ENCODE data around the gene RSAD2. TPM values are rescaled to one million over a fixed set of nuclear protein-coding genes. Genes with fewer than 3 reads are reported as not detected.

Gene RSAD2
- total and polyA plus RNA-seq, 9 of the 15 experiments (the other 6 are each of a cell fraction or from before 2014, with no cell fraction given), result 0.15 to 1.4 (median 0.28) TPM

DNA sequence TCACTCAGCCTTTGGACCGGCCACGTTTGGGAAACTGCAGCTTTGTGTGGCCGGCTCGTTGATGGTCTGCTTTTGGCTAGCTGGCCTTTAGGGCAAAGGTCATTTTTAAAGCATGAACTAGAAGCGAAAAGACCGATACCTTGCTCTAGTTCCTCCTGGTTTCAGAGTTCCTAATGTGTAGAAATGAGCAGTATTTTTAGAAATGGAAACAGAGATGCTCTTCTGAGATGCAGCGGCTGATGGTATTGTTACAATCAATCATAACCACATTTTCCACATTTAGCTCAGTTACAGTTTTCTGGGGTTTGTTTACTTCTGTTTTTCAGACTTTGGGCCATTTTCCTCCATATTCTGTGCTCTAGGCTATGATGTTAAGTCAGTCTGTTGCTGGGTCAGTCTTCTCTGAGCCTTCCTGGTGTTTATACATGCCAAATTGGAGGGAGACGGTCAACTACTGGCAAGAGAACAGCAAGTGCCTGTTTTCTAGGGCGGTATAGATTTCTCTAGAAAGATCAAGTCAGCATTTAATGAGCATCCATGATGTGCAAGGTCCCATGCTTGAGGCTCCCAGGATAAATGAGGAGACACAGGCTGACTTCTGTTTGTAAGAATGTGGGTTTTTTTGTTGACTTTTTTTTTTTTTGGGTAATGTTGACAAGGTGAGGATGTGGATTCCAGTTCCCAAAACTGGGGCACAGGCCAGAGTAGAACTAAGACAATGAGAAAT is 67.7 kb downstream of the RSAD2 start:
- BruUV-seq (replicated peaks), result no TSS peak
- Histone ChIP-seq H4K20me1 (replicated peaks; ENCODE audit: control insufficient read depth, insufficient read depth, low read length) (no peaks in the 10 kb centered on the region), H3K9me3 (replicated peaks; ENCODE audit: control insufficient read depth, insufficient read depth, low read depth, low read length) (no peaks in the 10 kb centered on the region), H3K4me1 (replicated peaks in 1 of 2; ENCODE audit: control insufficient read depth in 2 of 2, insufficient read depth in 2 of 2, low read length in 2 of 2) (no peaks in the 10 kb centered on the region; a peak in 2 of 5 replicates), H3K27ac (ENCODE audit: extremely low read depth, low read depth, low read length) (no peak overlapping the region), H3K27me3 (ENCODE audit: control insufficient read depth in 2 of 2, insufficient read depth in 2 of 2, low read length in 2 of 2) (no peaks in the 10 kb centered on the region), H2AFZ (ENCODE audit: low read depth, low read length) (no peak overlapping the region), H3K36me3 (ENCODE audit: control insufficient read depth, insufficient read depth, low read length) (no peaks in the 10 kb centered on the region; the same call in 2 of the 3 replicates), H3K9me1 (ENCODE audit: control insufficient read depth, insufficient read depth, low read length) (no peaks in the 10 kb centered on the region), H3K9ac (ENCODE audit: insufficient read depth in 1 of 2, low read depth in 2 of 2, low read length in 2 of 2) (no peak overlapping the region), H3K79me2 (ENCODE audit: control insufficient read depth, insufficient read depth, low read length) (no peaks in the 10 kb centered on the region), H3K4me2 (ENCODE audit: insufficient read depth, low read length) (no peak overlapping the region), H3K4me3 (no peak overlapping the region)
- FAIRE-seq, result no peak
- no peak for DNase-seq (ENCODE audit: extremely low read depth in 1 of 4, low spot score in 3 of 4)
- TF ChIP-seq PRDM10 (IDR thresholded peaks at IDR 0.05; ENCODE audit: partially characterized antibody), result no peak
- TF ChIP-seq HOXB6 (CRISPR knock-in tag; IDR thresholded peaks at IDR 0.05; ENCODE audit: borderline replicate concordance), result no peak
- TF ChIP-seq MAFF (IDR thresholded peaks at IDR 0.05; ENCODE audit: low read length), result no peak
- TF ChIP-seq C11orf30 (IDR thresholded peaks at IDR 0.05; ENCODE audit: low read depth), result peak; percentile 35; the same call in 1 of the 2 replicates
- TF ChIP-seq RBM34 (IDR thresholded peaks at IDR 0.05; ENCODE audit: borderline replicate concordance, insufficient read depth, low read length), result no peak
- peak; percentile 45 for TF ChIP-seq ZNF316 (IDR thresholded peaks at IDR 0.05)
- TF ChIP-seq DACH1 (IDR thresholded peaks at IDR 0.05; ENCODE audit: partially characterized antibody), result no peak
- in situ Hi-C loops (cut with MboI), result no loop called here
- WGBS (ENCODE audit: insufficient coverage, low coverage, missing lambda C conversion rate), result 76% methylated on average over 9 of the region's 9 CpGs
- no peak for ATAC-seq
- ChIA-PET POLR2A (interaction anchor here (0.5 kb wide), 1 partner anchor 139 kb away, joined by 3 read pairs; no protein-coding TSS in a partner anchor), CTCF (ENCODE audit: low intra/inter-chr PET ratio) (no interaction called here)
- intact Hi-C loops (cut with micrococcal nuclease), result no loop called here
